AG04450 (cell line): ENCODE data around the gene GPR82. TPM values are rescaled to one million over a fixed set of nuclear protein-coding genes. Genes with fewer than 3 reads are reported as not detected.

ENCODE experiments used
- CTCF ChIA-PET: fragments of 300-600, 350-600 bp; formaldehyde crosslinking; extraction: SDS; loops from one replicate; lab custom pipeline; 2022; ENCODE audit warnings: antibody characterized with exemption, inconsistent platforms; lab: Charles Lee
- POLR2A ChIA-PET: fragments of 350-600 bp; formaldehyde crosslinking; extraction: SDS; loops from one replicate; lab custom pipeline; 2021; ENCODE audit warnings: antibody characterized with exemption, inconsistent platforms; lab: Yijun Ruan, JAX
- DNase-seq: peaks from one replicate; pipeline ENCODE4 v3.0.0-alpha.2; 2011; ENCODE audit warnings: low read depth, low spot score
- H3K27ac ChIP-seq: one replicate; pipeline ENCODE4 v1.5.1; 2012; ENCODE audit warnings: low read depth, low read length, control low read depth
- H3K27me3 ChIP-seq: one replicate; pipeline ENCODE4 v1.6.0; 2012; ENCODE audit warnings: low read length; ENCODE audit not compliant: control insufficient read depth, insufficient read depth
- H3K4me3 ChIP-seq: 2 replicates; pipeline ENCODE4 v1.5.1; 2011; ENCODE audit warnings: mild to moderate bottlenecking, low read depth, low read length, control low read depth
- H3K9me3 ChIP-seq: 2 replicates; pipeline ENCODE4 v1.5.1; 2012; ENCODE audit warnings: low read length; ENCODE audit not compliant: control insufficient read depth, insufficient read depth
- CTCF ChIP-seq: IDR thresholded peaks from 2 replicates; pipeline ENCODE4 v1.5.1; 2011; ENCODE audit warnings: low read depth, low read length, control low read depth, inconsistent platforms
- polyA plus RNA-seq: library from polyadenylated mRNA; depleted of rRNA; stranded (reverse); fragments of >200 nt; gene quantifications from 2 replicates; pipeline ENCODE4 v1.2.3, GENCODE V29; 2011

The GPR82 gene
- polyA plus RNA-seq, 1 experiment: not detected

GRCh38 chrX:41686788-41687187, 37.2 kb upstream of the GPR82 start:
- H3K27me3 ChIP-seq: no peaks in the 10 kb centered on the region
- no peak overlapping the region for H3K4me3 ChIP-seq
- ChIA-PET CTCF (no interaction called here), POLR2A (no interaction called here)
- H3K9me3 ChIP-seq: no peaks in the 10 kb centered on the region
- DNase-seq: no peak
- no peak overlapping the region for H3K27ac ChIP-seq
- TF ChIP-seq CTCF: no peak

- DNase-seq: no peak
- no peak for TF ChIP-seq CTCF
- ChIA-PET POLR2A (no interaction called here), CTCF (interaction anchor here (0.6 to 0.7 kb wide), 3 partner anchors 26 to 136 kb away, joined by 4 read pairs; no protein-coding TSS in a partner anchor)
- Histone ChIP-seq H3K4me3 (no peak overlapping the region), H3K27ac (no peak overlapping the region), H3K27me3 (no peaks in the 10 kb centered on the region), H3K9me3 (no peaks in the 10 kb centered on the region)
Measured at GRCh38 chrX:41688156-41688555, 35.8 kb upstream of the GPR82 start.

GRCh38 chrX:41688835-41689234, 35.1 kb upstream of the GPR82 start, which contains the start of gene GPR34:
GPR34 (plus strand) TSS chrX:41688973; CDS start chrX:41695634, 6,661 bp downstream.
- TF ChIP-seq CTCF: no peak
- CTCF ChIA-PET: interaction anchor here (0.6 to 0.7 kb wide), 2 partner anchors 38 to 137 kb away, joined by 4 read pairs; no protein-coding TSS in a partner anchor
- Histone ChIP-seq H3K27me3 (no peaks in the 10 kb centered on the region), H3K27ac (no peak within 1 kb of the TSS), H3K4me3 (no peak within 1 kb of the TSS), H3K9me3 (no peaks in the 10 kb centered on the region)
- POLR2A ChIA-PET: no interaction called here
- DNase-seq: no peak

DNA sequence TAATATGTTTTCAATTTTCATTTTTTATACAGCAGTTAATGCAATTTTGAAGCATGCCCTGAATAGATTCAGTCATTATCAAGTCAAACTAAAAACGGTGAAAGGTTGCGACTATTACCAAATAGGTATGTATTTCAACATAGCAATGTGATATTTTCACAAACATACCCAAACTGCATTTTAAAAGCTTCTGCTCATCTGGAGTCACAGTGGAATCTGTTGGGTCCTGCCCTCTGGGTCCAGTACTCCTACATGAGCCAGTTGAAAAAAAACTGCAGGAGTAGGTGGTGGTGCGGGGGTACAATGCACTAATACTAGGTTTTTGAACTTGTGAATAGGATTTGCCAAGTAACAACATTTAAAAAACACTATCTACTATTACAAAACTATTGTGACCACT, 34.3 kb upstream of the GPR82 start:
- no peak overlapping the region for H3K27ac ChIP-seq
- no peak overlapping the region for H3K4me3 ChIP-seq
- ChIA-PET POLR2A (no interaction called here), CTCF (no interaction called here)
- H3K9me3 ChIP-seq: no peaks in the 10 kb centered on the region
- no peak for TF ChIP-seq CTCF
- DNase-seq: no peak
- no peaks in the 10 kb centered on the region for H3K27me3 ChIP-seq

DNA sequence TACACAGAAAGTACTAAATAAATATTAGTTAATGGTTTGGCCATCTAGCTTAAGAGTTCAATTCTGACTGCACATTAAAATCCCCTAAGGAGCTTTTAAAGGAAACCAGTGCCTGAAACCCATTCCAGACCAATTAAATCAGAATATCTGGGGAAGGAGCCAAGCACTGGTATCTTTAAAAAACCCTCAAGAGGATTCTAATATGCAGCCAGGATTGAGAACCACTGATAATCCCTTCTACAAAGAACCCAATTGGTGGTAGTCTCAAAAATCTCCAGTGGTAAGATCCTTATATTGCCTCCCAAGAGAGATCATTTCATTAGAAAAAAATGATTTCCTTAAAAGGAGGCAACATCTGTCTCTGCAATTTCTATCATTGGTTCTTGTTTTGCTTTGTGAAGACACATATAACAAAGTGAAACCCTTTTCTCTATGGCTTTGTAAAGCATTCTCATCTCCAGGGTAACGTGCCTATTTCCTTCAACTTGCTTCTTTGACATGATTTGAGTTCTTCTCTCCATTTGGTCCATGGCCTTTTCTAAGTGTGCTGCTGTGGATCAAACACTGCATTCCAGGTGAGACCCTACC, 31.7 kb upstream of the GPR82 start:
- ChIA-PET CTCF (no interaction called here), POLR2A (interaction anchor here (0.6 kb wide), 1 partner anchor 863 kb away, joined by 4 read pairs; no protein-coding TSS in a partner anchor)
- no peak for TF ChIP-seq CTCF
- Histone ChIP-seq H3K9me3 (no peaks in the 10 kb centered on the region), H3K27ac (no peak overlapping the region), H3K4me3 (no peak overlapping the region), H3K27me3 (no peaks in the 10 kb centered on the region)
- no peak for DNase-seq
